Activated naive CD8-positive, alpha-beta T cell treated with anti-CD3 and anti-CD28 coated beads, Interleukin-2, amount 10 ng/mL, durations not matched to agents 7 days and 5 days (primary cell): ENCODE measurements around the gene PARK7. TPM values are rescaled to one million over a fixed set of nuclear protein-coding genes. Genes with fewer than 3 reads are reported as not detected.

Source experiments
- ATAC-seq: fragments of 150-1000 bp; cut with Tn5 transposase; one replicate; pipeline ENCODE4 v1.10.0; 2021; ENCODE audit warnings: low read depth, moderate library complexity
- POLR2A ChIA-PET: fragments of 350-600 bp; sonication (Branson Sonifier 250); formaldehyde crosslinking; loops from one replicate; lab custom pipeline; 2021; ENCODE audit warnings: antibody characterized with exemption; lab: Charles Lee
- DNase-seq: peaks from one replicate; pipeline ENCODE4 v3.0.0; 2021
- H3K27ac Mint-ChIP-seq: one replicate; pipeline ENCODE4 v1.8.0; 2022; ENCODE audit warnings: mild to moderate bottlenecking, mixed read lengths
- H3K27me3 Mint-ChIP-seq: one replicate; pipeline ENCODE4 v1.8.0; 2022; ENCODE audit warnings: mild to moderate bottlenecking, moderate library complexity, mixed read lengths
- H3K36me3 Mint-ChIP-seq: one replicate; pipeline ENCODE4 v1.8.0; 2021; ENCODE audit warnings: mild to moderate bottlenecking, mixed read lengths
- H3K4me1 Mint-ChIP-seq: one replicate; pipeline ENCODE4 v1.8.0; 2021; ENCODE audit warnings: mixed read lengths
- H3K4me3 Mint-ChIP-seq: one replicate; pipeline ENCODE4 v1.8.0; 2022; ENCODE audit warnings: mild to moderate bottlenecking, moderate library complexity, mixed read lengths
- H3K9me3 Mint-ChIP-seq: one replicate; pipeline ENCODE4 v1.8.0; 2021; ENCODE audit warnings: mixed read lengths
- total RNA-seq, 2 experiments: library from RNA; stranded (reverse); gene quantifications; one replicate each; pipeline ENCODE4 v1.2.3, GENCODE V29; 2021

Gene PARK7
- total RNA-seq, 2 experiments from 2014 or later: 209 to 230 TPM

GRCh38 chr1:7972285-7972684, 10.8 kb downstream of the PARK7 start:
- POLR2A ChIA-PET: interaction anchor here (0.9 kb wide), 1 partner anchor 9 kb away, joined by 3 read pairs; no protein-coding TSS in a partner anchor
- ATAC-seq: no peak
- no peaks in the 10 kb centered on the region for H3K27me3 Mint-ChIP-seq
- peaks cover 2% of the 10 kb centered on the region for H3K4me1 Mint-ChIP-seq
- peaks cover 36% of the 10 kb centered on the region for H3K36me3 Mint-ChIP-seq
- no peaks in the 10 kb centered on the region for H3K9me3 Mint-ChIP-seq
- H3K4me3 Mint-ChIP-seq: no peak overlapping the region
- H3K27ac Mint-ChIP-seq: no peak overlapping the region
- no peak for DNase-seq

- Mint-ChIP-seq H3K4me3 (no peak overlapping the region), H3K4me1 (no peaks in the 10 kb centered on the region), H3K27me3 (no peaks in the 10 kb centered on the region), H3K36me3 (peaks cover 35% of the 10 kb centered on the region), H3K27ac (no peak overlapping the region), H3K9me3 (no peaks in the 10 kb centered on the region)
- DNase-seq (no peak), ATAC-seq (no peak)
- POLR2A ChIA-PET: interaction anchor here (0.9 kb wide), 1 partner anchor 8 kb away, joined by 3 read pairs; no protein-coding TSS in a partner anchor
Observed at GRCh38 chr1:7973086-7973485, 11.6 kb downstream of the PARK7 start.

- no peaks in the 10 kb centered on the region for H3K4me1 Mint-ChIP-seq
Observed at GRCh38 chr1:7975212-7975865, 13.8 kb downstream of the PARK7 start.

GRCh38 chr1:7980984-7981383, 19.5 kb downstream of the PARK7 start:
- no peaks in the 10 kb centered on the region for H3K27me3 Mint-ChIP-seq
- no peak overlapping the region for H3K4me3 Mint-ChIP-seq
- peaks cover 16% of the 10 kb centered on the region for H3K36me3 Mint-ChIP-seq
- ATAC-seq (no peak), DNase-seq (no peak)
- POLR2A ChIA-PET: interaction anchor here (0.6 to 1.0 kb wide), 2 partner anchors 8 to 1461 kb away, joined by 3 to 5 read pairs; no protein-coding TSS in a partner anchor
- no peak overlapping the region for H3K27ac Mint-ChIP-seq
- no peaks in the 10 kb centered on the region for H3K9me3 Mint-ChIP-seq
- peaks cover 4% of the 10 kb centered on the region for H3K4me1 Mint-ChIP-seq

More at GRCh38 chr1:7975212-7975865, 13.8 kb downstream of the PARK7 start:
- POLR2A ChIA-PET: interaction anchor here (0.7 kb wide), 1 partner anchor 1013 kb away, joined by 3 read pairs; no protein-coding TSS in a partner anchor
- H3K9me3 Mint-ChIP-seq: no peaks in the 10 kb centered on the region
- H3K4me3 Mint-ChIP-seq: no peak overlapping the region
- no peaks in the 10 kb centered on the region for H3K27me3 Mint-ChIP-seq
- H3K27ac Mint-ChIP-seq: no peak overlapping the region
- H3K36me3 Mint-ChIP-seq: peaks cover 28% of the 10 kb centered on the region
- ATAC-seq (peak; percentile 52), DNase-seq (no peak)

GRCh38 chr1:7983086-7983778, 21.7 kb downstream of the PARK7 start:
- POLR2A ChIA-PET: interaction anchor here (1.4 kb wide), 1 partner anchor 22 kb away, joined by 4 read pairs; the partner anchor contains the start of gene PARK7
- ATAC-seq (no peak), DNase-seq (no peak)
- Mint-ChIP-seq H3K9me3 (no peaks in the 10 kb centered on the region), H3K4me3 (no peak overlapping the region), H3K27me3 (no peaks in the 10 kb centered on the region), H3K4me1 (peaks cover 6% of the 10 kb centered on the region), H3K27ac (no peak overlapping the region), H3K36me3 (peaks cover 20% of the 10 kb centered on the region)

GRCh38 chr1:7984811-7985210, 23.3 kb downstream of the PARK7 start:
- DNase-seq: no peak
- H3K27me3 Mint-ChIP-seq: no peaks in the 10 kb centered on the region
- no peak for ATAC-seq
- H3K36me3 Mint-ChIP-seq: peaks cover 19% of the 10 kb centered on the region
- POLR2A ChIA-PET: interaction anchor here (1.4 kb wide), 1 partner anchor 23 kb away, joined by 4 read pairs; the partner anchor contains the start of gene PARK7
- no peak overlapping the region for H3K4me3 Mint-ChIP-seq
- no peaks in the 10 kb centered on the region for H3K9me3 Mint-ChIP-seq
- peaks cover 8% of the 10 kb centered on the region for H3K4me1 Mint-ChIP-seq
- H3K27ac Mint-ChIP-seq: no peak overlapping the region

- peak overlapping the region; percentile 7 for H3K27ac Mint-ChIP-seq
- peaks cover 26% of the 10 kb centered on the region for H3K36me3 Mint-ChIP-seq
- no peaks in the 10 kb centered on the region for H3K27me3 Mint-ChIP-seq
- no peak for ATAC-seq
- DNase-seq: no peak
- POLR2A ChIA-PET: no interaction called here
- H3K4me1 Mint-ChIP-seq: peaks cover 8% of the 10 kb centered on the region
- no peaks in the 10 kb centered on the region for H3K9me3 Mint-ChIP-seq
- no peak overlapping the region for H3K4me3 Mint-ChIP-seq
Observed at GRCh38 chr1:7985851-7986612, 24.5 kb downstream of the PARK7 start.

- H3K4me1 Mint-ChIP-seq: peaks cover 5% of the 10 kb centered on the region
- ATAC-seq (no peak), DNase-seq (no peak)
- POLR2A ChIA-PET: no interaction called here
- H3K9me3 Mint-ChIP-seq: no peaks in the 10 kb centered on the region
- no peak overlapping the region for H3K4me3 Mint-ChIP-seq
- peaks cover 25% of the 10 kb centered on the region for H3K36me3 Mint-ChIP-seq
- H3K27ac Mint-ChIP-seq: no peak overlapping the region
- no peaks in the 10 kb centered on the region for H3K27me3 Mint-ChIP-seq
Observed at GRCh38 chr1:7987528-7987927, 26.0 kb downstream of the PARK7 start.

GRCh38 chr1:7988576-7988975, 27.1 kb downstream of the PARK7 start:
- no peak overlapping the region for H3K4me3 Mint-ChIP-seq
- ATAC-seq (no peak), DNase-seq (no peak)
- peaks cover 25% of the 10 kb centered on the region for H3K36me3 Mint-ChIP-seq
- H3K4me1 Mint-ChIP-seq: peaks cover 4% of the 10 kb centered on the region
- no peaks in the 10 kb centered on the region for H3K9me3 Mint-ChIP-seq
- no peak overlapping the region for H3K27ac Mint-ChIP-seq
- H3K27me3 Mint-ChIP-seq: no peaks in the 10 kb centered on the region
- POLR2A ChIA-PET: no interaction called here

- peaks cover 21% of the 10 kb centered on the region for H3K36me3 Mint-ChIP-seq
- POLR2A ChIA-PET: no interaction called here
- ATAC-seq (no peak), DNase-seq (no peak)
- no peaks in the 10 kb centered on the region for H3K9me3 Mint-ChIP-seq
- H3K27me3 Mint-ChIP-seq: no peaks in the 10 kb centered on the region
- H3K4me3 Mint-ChIP-seq: no peak overlapping the region
- H3K4me1 Mint-ChIP-seq: peaks cover 4% of the 10 kb centered on the region
- H3K27ac Mint-ChIP-seq: peak overlapping the region; percentile 39
Observed at GRCh38 chr1:7989762-7990428, 28.4 kb downstream of the PARK7 start.

- H3K36me3 Mint-ChIP-seq: peaks cover 15% of the 10 kb centered on the region
- no peaks in the 10 kb centered on the region for H3K9me3 Mint-ChIP-seq
- peaks cover 2% of the 10 kb centered on the region for H3K4me1 Mint-ChIP-seq
- H3K27me3 Mint-ChIP-seq: no peaks in the 10 kb centered on the region
- no peak overlapping the region for H3K4me3 Mint-ChIP-seq
- no peak for DNase-seq
- POLR2A ChIA-PET: no interaction called here
- H3K27ac Mint-ChIP-seq: no peak overlapping the region
- no peak for ATAC-seq
Observed at GRCh38 chr1:7991504-7992440, 30.3 kb downstream of the PARK7 start.

- no peak for DNase-seq
- POLR2A ChIA-PET: no interaction called here
- H3K36me3 Mint-ChIP-seq: peaks cover 17% of the 10 kb centered on the region
- H3K4me3 Mint-ChIP-seq: no peak overlapping the region
- H3K4me1 Mint-ChIP-seq: peaks cover 2% of the 10 kb centered on the region
- no peak for ATAC-seq
- H3K9me3 Mint-ChIP-seq: no peaks in the 10 kb centered on the region
- H3K27me3 Mint-ChIP-seq: no peaks in the 10 kb centered on the region
- no peak overlapping the region for H3K27ac Mint-ChIP-seq
Observed at GRCh38 chr1:7992885-7993284, 31.4 kb downstream of the PARK7 start.
